ENCODE measurements around the gene MYH16.
"Not testable (repeated sequence)": the region's sequence is repeated elsewhere in the genome, so short reads cannot be mapped to it uniquely, and the experiment has no call there.

Gene MYH16

DNA sequence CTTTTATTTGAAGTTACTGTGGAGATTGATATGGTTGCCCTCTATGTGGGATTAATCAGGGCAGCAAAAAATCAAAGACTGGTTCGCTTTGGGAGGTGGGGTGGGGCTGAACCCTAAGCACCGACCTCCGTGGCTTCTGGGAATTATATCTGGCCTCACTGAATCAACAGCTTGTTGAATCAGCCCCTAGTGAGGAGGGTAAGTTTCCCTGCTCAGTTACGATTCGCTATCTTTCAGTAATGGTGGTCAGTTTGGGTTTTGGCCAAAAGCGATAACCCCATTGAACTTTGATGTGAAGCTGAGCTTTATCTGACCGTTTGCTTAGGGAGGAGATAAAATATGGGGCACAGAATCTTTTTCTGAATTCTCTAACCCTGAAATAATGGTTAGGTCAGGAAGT is 36.5 kb downstream of the MYH16 start:
- no peak for DNase-seq

DNA sequence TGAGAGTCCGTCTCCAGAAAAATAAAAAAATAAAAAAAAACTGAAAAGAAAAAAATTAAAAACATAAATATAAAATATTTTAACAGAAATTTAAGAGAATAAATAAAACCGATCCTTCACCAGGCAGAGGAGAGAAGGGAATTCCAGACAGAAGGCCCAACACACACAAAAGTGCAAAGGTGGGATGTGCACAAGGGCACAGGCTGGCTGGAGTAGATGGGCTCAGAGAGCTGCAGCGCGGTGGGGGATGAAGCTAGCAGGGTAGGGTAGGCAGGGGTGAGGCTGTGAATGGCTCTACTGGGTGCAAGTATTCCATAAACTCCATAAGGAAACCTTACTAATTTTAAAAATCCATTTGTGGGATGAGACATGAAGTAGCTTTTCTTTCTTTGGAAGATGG is 37.4 kb downstream of the MYH16 start:
- no peak for DNase-seq

DNA sequence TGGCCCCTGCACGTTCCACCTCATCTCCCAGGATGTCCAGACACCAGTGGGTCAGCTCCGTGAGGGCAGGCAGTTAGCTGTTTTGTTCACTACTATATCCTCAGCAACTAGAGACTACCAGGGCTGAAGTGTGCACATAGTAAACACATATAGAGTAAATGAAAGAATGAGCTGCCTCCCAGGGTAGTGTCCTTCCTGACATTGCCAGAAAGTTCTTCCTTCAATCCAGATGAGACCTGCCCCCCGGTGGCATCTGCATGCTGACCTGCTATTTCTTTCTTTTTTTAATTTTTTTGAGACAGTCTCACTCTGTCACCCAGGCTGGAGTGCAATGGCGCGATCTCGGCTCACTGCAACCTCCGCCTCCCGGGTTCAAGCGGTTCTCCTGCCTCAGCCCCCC is 39.1 kb downstream of the MYH16 start:
- DNase-seq: no peak

DNA sequence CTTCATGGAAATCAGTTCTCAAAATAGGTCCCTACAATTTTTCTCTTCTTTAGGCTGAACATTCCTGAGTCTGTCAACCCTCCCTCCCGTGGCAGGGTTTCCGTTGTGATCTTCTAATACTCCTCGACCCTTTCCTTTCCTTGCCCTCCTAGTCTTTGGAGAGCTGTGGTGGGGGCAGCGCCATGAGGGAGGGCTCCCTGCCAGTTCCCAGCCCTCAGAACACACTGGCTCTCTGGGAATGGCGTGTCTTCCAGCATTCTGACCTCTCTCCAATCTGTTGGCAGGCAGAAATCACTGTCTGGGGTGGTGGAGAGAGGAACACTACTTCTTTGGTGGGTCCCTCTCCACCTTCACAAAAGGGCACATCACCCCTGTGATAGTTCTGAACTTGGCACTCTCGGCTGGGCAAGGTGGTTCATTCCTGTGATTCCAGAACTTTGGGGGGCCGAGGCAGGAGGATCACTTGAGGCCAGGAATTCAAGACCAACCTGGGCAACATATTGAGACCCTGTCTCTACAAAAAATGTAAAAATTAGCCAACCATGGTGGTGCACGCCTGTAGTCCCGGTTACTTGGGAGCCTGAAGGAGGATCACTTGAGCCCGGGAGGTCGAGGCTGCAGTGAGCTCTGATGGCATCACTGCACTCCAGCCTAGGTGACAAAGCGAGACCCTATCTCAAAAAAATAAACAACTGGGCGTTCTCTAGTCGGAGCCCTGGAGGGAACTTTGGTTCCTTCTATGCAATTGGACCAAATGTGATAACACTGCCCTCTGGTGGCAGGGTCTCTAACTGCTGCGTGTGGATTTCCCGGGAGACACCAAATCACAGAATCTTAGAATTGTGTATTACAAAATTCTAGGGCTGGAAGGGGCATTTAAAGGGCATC is 39.9 kb downstream of the MYH16 start:
- peak; percentile 67 for DNase-seq

DNA sequence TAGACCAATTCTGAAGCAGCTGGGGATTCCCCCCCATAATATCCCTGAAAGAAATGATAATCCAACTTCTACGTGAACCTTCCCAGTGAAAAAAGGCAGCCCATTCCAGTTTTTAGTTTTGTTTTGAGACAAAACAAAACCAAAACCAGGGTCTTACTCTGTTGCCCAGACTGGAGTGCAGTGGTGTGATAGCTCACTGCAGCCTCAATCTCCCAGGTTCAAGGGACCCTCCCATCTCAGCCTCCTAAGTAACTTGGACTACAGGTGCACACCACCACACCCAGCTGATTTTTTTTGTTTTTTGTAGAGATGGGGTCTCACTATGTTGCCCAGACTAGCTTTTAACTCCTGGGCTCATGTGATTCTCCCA is 40.5 kb downstream of the MYH16 start:
- DNase-seq: no peak

DNA sequence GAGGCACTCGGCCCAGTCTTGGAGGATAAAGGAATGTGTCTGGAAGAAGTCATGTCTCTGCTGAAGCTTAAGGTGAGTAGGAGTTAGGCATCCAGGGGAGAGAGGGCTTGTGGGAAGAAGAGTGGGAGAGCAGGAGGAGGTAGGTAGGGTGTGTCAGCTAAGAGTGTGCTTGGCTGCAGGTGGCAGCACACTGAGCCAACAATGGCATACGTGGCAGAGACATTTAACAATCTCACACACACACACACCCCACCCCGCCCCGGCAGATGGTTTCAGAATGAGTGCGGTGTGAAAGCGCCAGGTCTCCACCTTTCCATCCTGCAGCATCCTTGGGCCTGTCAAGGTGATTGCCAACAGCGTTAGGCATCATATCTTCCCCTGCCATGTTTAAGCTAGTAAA is 41.9 kb downstream of the MYH16 start:
- DNase-seq: peak; percentile 59

DNA sequence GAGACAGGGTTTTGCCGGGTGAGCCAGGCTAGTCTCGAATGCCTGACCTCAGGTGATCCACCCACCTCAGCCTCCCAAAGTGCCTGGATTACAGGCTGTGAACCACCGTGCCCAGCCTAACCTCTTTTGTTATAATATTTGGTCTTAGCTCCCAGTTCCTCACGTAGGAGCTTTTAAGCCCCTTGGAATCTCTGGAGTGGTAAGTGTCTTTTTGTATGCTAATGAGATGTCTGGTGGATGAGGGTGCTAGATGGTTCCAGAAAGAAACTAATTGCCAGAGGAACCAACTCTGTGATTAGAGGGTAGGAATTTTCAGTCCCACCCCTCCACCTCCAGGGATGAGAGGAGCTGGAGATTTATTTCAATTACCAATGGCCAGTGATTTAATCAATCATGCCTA is 47.7 kb downstream of the MYH16 start:
- DNase-seq: no peak

DNA sequence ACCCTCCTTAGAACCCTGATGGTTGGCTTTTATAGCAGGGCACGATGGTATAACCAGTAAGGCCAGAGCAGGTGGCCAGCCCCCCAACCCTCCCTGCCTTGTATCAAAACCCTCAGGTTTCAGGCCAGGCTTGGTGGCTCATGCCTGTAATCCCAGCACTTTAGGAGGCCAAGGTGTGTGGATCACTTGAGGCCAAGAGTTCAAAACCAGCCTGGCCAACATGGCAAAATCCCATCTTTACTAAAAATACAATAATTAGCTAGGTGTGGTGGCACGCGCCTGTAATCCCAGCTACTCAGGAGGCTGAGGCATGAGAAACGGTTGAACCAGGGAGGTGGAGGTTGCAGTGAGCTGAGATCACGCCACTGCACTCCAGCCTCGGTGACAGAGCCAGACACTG is 50.0 kb downstream of the MYH16 start:
- not testable (repeated sequence) for DNase-seq

DNA sequence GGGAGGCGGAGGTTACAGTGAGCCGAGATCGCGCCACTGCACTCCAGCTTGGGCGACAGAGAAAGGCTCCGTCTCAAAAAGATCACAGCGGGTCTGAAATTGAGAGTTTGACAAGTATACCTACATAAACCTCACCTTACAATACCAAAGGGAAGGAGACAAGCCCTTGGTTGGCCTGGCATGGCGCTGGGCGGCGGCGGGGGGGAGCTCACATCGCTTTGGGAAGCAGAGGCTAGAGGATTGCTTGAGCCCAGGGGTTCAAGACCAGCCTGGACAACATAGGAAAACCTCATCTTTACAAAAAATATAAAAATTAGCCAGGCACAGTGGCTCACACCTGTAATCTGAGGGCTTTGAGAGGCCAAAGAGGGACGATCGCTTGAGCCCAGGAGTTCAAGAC is 51.9 kb downstream of the MYH16 start:
- no peak for DNase-seq

DNA sequence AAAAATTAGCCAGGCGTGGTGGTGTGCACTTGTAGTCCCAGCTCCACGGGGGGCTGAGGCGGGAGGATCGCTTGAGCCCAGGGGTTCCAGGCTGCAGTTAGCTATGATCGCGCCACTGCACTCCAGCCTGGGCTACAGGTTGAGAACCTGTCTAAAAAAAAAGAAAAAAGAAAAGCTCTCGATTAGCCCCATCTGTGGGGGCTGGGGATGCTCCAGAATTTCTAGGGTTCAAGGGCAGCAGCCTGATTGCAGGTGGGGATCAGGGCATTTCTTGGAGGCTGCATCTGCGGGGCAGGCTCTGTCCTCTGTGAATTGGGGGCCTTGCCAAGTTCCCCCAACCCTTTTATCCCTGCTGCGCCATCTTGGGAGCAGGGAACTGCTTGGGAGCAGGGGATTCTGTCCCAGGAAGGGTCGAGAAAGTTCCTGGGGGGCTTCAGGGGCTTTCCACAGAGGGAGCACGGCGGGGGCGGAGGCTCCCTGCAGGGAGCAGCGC is 52.4 kb downstream of the MYH16 start:
- no peak for DNase-seq

DNA sequence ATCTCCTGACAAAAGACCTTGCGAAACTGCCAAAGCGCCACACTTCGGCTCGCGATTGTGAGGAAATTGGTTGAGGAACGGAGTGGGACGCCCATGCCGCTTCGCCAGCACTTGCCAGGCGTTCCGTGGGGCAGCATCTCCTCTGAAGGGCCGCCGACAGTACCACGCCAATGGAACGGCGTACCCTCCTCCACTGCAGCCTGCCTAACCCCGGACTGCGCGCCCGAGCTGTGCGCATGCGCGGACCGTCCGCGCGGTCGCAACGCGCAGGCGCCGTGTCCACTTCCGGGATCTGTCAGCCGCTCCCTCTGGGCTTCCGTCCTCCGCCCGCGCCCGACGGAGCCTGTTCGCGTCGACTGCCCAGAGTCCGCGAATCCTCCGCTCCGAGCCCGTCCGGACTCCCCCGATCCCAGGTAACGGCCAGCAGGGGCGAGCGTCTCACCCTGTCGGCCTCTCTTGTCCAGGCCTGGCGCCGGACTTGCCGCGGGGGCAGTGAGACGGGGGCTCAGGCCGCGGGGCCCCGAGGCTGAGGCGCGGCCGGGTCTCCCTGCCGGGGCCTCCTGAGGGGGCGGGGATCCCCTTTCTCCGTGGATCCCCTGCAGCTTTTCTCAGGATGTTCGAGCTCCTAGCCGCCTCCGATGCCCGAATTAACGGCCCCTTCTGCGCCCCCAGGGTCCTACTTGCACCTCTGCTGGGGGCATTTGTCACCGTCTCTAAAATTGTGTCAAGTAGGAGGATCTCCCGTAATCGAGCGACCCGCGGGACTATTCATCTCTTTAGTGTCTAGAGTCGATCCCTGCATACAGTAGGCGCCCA is 53.2 kb downstream of the MYH16 start, which contains the start of gene ARPC1A:
Gene ARPC1A (plus strand): TSS at position 307 of the 816 bp plus-strand sequence. CDS start 7,456 bp downstream, outside the sequence.
- DNase-seq: peak; percentile 90

DNA sequence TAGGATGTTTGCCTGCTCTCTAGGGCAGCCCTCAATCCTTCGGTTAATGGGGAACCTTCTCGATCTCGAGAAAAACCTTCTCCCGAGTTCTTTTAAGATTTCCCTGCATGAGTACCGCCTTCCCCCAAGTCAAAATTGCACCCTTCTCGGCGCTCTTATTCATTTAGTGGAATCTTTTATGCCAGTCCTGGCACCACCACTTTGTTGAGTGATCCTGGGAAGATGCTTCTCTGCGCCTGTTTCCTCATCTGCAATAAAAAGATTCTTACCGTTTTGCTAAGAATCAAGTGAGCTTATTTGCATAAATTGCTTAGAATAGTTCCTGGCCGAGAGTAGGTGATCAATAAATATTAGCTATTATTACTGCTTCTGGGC is 53.8 kb downstream of the MYH16 start:
- DNase-seq: no peak

DNA sequence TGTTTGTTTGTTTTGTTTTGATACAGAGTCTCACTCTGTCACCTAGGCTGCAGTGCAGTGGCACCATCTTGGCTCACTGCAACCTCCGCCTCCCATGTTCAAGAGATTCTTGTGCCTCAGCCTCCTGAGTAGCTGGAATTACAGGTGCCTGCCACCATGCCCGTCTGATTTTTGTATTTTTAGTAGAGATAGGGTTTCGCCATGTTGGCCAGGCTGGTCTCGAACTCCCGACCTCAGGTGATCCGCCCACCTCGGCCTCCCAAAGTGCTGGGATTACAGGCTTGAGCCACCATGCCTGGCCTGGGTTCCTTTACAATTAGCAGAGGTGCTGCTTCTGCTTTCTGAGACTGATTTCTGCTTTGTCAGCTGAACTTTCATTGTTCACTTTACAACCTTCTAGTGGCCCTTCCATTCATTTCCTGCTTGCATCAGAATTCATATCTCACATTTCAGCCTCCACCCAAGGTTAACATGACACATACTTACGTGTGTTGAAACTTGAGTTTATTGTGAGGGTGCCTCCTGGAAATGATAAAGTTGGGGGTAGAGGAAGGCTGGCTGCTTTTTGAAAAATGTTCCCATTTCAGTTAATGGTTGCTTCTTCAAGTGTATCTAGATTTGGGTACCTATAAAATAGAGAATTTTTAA is 57.8 kb downstream of the MYH16 start:
- DNase-seq: peak; percentile 36

DNA sequence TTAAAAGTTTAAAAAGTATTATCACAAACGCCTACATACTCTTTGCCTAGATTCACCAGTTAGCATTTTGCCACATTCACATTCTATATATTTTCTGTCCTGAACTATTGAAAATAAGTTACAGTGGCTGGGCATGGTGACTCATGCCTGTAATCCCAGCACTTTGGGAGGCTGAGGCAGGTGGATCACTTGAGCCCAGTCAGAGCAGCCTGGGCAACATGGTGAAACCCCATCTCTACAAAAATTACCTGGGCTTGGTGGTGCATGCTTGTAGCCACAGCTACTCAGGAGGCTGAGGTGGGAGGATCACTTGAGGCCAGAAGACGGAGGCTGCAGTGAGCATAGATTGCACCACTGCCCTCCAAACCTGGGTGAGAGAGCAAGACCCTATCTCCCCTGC is 58.4 kb downstream of the MYH16 start:
- DNase-seq: peak; percentile 45

DNA sequence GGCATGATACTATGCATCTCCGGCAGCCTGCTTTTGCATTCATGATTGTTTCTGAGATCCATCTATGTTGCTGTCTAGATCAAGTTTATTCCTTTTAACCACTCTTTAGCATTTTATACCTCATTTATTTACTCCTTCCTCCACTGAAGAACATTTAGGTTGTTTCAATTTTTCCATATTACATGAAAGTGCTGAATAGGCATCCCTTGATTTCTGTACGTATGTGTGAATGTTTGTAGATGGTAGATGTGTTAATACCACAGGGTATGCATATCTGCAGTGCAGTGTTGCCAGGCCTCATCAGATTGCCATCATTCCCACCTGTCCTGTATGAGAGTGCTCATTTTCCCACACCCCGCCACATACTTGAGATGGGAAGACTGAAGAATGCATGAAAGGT is 67.0 kb downstream of the MYH16 start:
- no peak for DNase-seq

DNA sequence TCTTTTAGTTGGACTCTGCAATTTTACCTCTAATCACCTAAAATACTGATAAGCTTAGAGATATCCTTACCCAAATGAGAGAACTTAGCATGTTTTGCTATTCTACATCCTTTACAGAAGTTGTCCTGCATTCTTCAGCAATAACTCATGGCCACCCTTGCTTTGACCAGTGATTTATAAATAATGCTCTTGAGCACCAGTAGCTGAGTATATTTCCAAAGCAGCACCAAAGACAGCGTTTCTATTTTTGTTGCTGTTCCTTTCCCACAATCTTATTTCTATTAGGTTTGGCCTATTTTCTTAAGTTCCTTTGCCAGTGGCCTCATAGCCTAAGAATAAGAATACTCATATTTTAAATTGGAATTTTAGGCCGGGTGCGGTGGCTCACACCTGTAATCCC is 68.0 kb downstream of the MYH16 start:
- DNase-seq: no peak

DNA sequence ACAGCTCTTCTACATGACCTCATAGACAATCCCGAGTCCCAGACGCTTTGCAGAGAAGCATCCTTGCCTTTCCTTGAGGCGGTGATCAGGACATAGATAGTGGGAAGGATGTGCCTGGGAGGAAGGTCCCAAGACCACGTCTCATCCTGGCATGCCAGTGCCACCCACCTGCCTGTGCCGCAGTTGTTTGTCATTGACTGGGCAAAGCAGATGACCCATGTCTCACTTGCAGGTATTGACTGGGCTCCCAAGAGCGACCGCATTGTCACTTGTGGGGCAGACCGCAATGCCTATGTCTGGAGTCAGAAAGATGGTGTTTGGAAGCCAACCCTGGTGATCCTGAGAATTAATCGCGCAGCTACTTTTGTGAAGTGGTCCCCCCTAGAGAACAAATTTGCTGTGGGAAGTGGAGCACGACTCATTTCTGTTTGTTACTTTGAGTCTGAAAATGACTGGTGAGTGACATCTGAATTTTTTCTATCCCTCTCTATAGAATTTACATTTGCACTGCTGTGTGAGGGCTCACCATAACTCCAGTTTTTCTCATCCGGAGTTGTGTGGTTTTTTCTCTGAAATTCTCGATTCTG is 71.5 kb downstream of the MYH16 start:
- DNase-seq: no peak

DNA sequence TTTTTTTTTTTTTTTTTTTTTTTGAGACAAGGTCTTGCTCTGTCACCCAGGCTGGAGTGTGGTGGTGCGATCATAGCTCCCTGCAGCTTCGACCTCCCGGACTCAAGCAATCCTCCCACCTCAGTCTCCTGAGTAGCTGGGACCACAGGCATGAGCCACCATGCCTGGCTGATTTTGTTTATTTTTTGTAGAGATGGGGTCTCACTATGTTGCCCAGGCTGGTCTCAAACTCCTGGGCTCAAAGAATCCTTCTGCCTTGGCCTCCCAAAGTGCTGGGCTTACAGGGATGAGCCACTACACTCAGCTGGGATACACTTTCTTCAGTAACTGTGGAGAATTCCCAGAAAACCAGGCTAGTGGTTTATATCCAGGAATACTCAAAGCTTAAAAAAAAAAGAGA is 78.0 kb downstream of the MYH16 start:
- not testable (repeated sequence) for DNase-seq

DNA sequence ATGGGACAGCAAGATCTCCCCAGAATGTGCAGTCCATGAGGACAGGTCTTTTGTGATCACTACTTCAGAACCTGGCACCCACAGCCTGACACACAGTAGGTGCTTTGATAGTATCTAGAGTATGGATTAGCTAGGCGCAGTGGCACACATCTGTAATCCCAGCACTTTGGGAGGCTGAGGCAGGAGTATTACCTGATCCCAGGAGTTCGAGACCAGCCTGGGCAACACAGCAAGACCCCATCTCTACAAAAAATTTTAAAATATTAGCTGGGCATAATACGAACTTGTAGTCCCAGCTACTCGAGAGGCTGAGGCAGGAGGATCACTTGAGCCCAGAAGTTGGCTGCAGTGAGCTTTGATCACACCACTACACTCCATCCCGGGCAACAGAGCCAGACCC is 79.6 kb downstream of the MYH16 start:
- no peak for DNase-seq

DNA sequence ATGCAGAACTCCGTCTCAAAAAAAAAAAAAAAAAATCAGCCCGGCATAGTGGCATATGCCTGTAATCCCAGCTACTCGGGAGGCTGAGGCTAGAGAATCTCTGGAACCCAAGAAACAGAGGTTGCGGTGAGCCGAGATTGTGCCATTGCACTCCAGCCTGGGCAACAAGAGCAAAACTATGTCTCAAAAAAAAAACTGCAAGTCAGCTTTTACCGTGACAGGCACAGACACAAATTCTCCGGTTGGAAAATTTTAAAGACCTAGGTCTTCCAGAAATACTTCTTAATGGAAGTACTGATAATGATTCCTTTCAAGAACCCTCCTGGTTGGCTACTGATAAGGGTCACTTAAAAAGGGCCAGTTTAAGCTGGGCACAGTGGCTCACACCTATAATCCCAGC is 82.5 kb downstream of the MYH16 start:
- no peak for DNase-seq

DNA sequence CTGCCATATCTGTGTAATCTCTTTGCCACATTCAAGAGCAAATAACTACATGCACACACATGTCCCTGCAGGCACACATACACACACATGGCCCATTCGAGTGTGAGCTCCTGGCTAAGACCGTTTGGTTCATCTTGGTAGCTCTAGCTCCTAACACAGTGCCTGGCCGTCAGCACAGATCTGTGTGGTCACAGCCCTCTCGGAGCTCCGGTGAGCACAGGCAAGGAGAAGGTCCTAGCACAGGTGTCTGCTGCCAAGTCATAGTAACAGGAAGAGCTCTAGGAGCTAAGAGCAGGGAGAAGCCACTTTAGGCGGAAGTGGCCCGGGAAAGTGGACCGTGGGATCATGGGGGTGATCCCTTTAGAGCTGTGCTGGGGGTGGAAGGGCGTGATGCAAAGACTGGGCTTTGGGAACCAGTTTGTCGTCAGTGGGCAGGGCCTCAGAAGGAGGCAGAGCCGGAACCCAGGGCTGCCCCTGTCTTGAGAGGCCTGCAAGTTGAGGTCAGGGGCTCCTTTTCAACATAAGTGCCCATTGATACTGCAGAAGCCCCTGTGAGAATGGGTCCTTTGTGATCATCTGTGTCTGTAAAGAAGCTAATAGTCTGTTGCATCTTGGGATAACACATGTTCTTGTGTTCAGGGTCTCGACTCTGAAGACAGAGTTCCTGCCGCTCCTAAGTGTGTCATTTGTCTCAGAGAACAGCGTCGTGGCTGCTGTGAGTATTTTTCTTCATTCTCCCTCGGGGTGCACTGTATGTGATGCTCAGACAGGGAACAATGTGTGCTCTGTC is 85.3 kb downstream of the MYH16 start:
- no peak for DNase-seq

DNA sequence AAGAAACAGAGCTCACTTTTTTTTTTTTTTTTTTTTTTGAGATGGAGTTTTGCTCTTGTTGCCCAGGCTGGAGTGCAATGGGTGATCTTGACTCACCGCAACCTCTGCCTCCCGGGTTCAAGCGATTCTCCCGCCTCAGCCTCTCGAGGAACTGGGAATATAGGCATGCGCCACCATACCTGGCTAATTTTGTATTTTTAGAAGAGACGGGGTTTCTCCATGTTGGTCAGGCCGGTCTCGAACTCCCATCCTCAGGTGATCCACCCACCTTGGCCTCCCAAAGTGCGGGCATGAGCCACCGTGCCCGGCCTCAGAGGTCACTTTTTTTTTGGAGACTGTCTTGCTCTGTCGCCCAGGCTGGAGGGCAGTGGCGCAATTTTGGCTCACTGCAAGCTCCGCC is 85.9 kb downstream of the MYH16 start:
- DNase-seq: not testable (repeated sequence)
